NCI-H2227 (cell line): ENCODE data around the gene SARDH.

ENCODE experiments used
- DNase-seq: peaks from one replicate; lab custom pipeline; 2025; ENCODE audit not compliant: unreplicated experiment; lab: John Stamatoyannopoulos, UW

Gene SARDH

DNA sequence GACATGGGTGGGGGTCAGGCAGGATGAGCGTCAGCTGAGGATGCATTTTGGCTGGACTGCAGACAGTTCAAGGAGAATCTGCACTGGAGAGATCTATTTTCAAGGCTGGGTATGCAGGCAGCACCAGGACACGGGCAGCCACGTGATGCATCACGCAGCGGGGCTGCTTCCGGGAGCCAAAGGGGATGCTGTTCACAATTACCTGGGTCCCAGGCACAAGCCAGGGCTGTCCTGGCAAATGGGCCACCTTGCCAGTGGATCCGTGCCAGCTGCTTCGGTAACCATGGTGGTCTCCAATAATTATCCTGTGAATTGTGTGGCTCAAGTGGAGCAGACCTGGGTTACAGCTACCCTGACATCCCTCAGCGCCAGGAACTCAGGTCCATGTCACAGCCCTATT is 84.5 kb downstream of the SARDH start:
- DNase-seq, result no peak

DNA sequence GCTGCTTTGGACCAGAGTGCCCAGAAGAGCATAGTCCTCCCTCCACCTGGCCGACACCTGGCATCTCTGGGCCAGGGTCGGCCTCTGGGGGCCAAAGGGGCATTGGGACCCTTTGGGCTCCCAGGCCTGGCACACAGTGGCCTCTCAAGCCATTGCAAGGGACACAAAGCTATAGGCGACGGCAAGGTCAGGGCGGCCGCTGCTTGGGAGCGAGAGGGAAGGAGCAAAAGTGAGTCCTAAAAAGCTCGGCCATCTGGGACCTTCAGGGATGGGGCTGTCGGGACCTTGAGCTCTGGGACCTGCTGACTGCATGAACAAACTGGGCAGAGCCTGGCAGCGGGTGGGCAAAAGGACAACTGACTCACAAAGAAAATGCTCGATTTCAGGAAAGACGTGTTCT is 88.1 kb downstream of the SARDH start:
- DNase-seq, result no peak

DNA sequence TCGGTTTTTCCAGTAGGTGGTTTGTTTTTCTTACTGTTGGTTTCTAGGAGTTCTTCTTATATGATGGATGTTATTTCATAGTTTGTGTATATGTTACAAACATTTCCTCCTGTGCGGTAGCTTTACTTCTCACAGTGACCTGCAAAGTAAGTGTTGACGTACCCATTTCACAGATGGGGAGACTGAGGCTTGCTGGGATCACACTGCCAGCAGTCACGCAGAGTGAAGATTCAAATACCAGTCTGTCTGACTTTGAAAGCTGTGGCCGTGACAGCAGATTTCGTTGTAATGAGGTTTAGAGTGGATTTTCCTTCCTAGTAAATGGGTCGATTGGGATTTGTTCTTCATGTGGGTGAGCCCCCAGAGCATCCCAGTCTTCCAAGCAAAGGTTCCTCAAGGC is 89.0 kb downstream of the SARDH start:
- no peak for DNase-seq

DNA sequence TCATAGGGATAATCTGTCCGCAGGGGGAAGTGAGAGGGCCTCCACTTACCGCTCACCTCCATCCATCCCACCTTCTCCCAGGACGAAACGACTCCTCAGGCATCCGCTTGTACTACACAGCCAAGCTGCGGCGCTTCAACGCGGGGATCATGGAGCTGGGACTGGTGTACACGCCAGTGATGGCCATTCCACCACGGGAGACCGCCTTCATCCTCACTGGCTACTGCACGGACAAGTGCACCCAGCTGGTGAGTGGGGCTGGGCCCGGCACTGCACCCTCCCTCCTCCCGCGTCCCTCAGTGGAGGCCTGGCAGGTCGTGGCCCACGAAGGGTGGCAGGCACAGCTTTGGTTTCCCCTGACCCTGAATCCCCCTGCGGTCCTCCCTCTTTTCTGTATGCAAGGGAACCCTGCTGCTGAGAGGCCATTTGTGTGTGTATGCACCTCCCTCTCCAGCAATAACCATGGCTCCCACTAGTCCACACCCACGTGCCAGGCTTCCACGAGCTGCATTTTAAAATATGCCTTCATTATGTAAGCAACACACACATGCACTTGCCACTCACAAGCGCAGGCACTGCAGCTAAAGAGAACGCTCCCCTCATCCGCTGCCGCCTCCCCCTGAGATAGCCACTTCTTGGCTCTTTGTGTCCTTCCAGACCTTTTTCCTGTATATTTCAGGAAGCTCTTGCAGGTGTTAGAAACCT is 90.2 kb downstream of the SARDH start:
- DNase-seq, result no peak

DNA sequence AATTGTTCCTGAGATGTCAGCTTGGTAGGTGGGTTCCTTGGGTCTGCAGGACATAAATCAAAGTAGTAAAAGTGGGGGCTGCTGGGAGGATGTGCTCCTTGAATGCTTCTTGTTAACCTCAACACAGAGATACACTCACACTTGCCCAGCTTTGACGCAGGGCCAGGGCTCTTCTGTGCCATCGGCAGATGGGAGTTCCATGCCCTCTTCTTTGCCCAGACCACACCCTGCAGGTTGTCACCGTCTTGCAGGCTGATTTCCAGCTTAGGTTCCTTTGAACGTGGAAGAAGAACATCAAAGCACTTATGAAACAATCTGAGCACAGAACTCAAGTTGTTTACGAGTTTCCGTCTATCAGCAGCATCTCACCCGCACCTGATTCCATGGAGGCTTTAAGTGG is 91.0 kb downstream of the SARDH start:
- DNase-seq, result no peak

DNA sequence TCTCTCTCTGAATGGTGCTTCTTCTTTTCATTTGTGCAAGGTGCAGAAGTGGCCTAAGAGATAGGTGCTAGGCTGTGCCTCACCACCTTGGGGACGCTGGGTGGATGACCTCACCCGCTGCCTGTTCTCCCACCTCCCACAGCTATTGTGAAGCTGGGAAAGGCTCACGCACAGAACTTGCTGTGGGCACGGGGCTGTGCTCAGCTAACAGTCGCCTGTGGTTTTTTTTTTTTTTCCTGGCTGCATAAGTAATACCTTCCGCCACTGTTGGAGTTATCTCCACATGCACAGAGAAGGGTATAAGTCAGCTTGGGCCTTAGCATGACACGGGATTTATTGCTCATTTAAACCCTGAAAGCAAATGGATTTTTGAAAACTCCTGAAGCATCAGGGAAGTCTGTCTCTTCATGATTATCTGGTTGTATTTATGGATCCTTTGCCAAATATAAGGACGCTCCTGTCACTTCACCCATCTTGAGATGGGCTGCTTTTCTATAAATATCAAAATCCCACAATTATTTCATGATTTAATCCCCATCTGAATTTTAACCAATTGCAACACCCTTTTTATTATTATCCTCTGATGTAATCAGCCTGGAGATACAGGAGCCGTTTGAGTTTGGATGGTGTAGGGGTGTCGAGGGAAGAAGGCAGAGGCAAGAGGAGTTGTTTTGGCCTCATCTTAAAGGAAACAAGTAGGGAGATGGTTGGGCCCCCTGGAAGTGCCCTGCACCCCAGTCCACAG is 93.0 kb downstream of the SARDH start:
- no peak for DNase-seq

DNA sequence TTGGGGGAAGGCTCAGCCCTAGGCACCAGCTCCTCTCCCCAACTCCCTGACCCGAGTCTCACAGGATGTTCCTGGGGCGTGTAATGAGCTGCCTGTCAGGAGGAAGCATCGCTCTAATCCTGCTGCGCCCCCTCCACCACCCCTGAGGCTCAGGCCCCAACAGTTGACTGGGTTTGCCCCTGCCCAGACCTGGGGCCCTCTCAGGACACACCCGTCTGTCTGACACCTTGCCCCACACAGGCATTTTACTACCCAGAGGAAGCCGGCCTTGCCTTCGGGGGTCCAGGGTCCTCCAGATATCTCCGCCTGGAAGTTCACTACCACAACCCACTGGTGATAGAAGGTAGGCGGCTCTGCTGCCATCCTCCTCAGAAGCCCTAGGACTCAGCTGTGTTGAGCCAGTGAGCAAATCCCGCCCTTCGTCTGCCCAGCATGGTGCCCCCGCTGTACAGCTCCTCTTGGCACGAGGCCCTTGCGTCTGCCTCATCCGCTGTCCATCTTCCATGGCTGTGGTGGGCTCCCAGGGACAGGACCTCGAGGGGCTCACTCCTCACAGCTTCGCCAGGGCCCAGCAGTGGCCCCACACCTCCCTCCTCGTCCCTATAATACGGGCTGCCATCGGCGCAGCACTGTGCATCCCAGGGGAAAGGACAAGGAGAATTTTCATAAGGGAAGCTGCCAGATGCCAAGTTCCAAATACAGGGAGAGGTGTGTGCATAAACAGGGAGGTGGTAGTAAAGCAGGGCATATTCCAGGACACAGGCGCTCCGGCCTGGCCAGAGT is 94.0 kb downstream of the SARDH start:
- no peak for DNase-seq

DNA sequence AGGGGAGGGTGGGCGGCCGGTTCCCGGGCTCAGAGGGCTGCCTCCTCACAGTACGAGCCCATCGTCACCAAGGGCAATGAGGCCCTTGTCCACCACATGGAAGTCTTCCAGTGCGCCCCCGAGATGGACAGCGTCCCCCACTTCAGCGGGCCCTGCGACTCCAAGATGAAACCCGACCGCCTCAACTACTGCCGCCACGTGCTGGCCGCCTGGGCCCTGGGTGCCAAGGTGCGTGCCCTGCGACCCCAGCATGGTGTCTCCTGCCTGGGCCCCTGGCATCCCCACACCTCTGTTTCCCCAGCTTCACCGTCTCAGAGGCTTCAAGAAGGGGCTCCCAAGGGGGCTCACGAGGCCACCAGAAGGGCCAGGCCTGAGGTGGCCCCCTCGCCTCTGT is 94.8 kb downstream of the SARDH start:
- no peak for DNase-seq

DNA sequence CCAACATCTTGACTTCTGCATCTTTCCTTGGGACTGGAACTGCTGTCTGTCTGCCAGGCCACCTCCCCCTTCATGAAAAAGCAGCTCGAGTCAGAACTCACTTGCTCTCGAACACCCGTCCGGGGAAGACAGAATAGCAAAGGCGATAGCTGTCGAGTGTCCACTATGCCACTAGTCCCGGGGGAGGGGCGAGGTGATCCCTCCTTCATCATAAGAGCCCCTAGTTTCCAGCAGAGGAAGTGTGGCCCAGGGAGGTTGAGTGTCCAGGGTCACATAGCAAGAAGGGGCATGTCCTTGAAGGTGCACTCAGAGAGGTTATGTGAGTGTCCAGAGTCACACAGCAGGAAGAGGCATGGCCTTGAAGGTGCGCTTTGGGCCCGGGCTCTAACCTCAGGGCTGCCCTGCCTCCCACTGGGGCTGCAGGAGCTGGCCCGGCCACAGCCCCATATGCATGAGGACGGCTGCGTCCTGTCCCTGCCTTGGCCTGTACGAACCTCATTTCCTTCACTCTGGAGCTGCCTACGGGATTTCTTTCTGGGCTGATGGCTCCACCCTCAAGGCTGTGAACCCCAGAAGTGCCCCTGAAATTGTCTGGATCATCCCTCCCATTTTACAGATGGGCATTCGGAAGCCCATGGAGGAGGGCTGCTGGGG is 95.3 kb downstream of the SARDH start:
- DNase-seq, result no peak

DNA sequence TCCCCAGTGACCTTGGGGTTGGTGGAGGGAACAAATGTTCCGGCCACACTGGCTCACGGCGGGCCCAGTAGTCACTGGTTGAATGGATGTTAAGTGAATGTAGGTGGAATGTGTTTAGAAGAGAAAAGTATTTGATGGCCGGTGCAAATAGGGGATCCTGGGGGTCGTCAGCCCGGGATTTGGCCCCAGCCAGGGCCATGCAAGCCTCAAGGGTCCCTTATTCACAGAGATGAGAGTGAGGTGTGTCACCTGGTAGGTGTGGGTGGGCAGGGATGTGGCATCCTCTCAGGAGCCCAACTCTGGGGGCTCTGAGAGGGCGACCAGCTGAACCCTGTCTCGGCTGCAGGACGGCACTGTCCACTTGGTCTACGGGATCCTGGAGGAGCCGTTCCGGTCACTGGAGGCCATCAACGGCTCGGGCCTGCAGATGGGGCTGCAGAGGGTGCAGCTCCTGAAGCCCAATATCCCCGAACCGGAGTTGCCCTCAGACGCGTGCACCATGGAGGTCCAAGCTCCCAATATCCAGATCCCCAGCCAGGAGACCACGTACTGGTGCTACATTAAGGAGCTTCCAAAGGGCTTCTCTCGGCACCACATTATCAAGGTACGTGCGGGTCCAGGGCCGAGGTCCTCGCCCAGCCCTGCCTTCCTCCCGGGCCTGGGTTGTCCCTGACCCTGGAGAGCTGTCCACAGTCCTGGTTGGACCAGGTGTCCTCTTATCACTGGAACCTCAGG is 96.1 kb downstream of the SARDH start:
- no peak for DNase-seq

DNA sequence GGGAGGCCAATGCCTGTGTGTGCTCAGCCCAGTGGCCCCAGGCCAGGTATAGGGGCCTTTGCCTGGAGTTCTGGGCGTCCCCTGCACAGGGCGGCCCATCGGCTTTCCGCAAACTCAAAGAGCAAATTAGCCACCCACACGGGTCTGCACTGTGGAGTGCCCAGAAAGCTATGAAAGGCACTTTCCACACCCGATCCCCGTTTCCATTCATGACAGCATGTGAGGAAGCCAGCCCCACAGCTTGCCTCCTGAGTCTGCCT is 96.8 kb downstream of the SARDH start:
- no peak for DNase-seq

DNA sequence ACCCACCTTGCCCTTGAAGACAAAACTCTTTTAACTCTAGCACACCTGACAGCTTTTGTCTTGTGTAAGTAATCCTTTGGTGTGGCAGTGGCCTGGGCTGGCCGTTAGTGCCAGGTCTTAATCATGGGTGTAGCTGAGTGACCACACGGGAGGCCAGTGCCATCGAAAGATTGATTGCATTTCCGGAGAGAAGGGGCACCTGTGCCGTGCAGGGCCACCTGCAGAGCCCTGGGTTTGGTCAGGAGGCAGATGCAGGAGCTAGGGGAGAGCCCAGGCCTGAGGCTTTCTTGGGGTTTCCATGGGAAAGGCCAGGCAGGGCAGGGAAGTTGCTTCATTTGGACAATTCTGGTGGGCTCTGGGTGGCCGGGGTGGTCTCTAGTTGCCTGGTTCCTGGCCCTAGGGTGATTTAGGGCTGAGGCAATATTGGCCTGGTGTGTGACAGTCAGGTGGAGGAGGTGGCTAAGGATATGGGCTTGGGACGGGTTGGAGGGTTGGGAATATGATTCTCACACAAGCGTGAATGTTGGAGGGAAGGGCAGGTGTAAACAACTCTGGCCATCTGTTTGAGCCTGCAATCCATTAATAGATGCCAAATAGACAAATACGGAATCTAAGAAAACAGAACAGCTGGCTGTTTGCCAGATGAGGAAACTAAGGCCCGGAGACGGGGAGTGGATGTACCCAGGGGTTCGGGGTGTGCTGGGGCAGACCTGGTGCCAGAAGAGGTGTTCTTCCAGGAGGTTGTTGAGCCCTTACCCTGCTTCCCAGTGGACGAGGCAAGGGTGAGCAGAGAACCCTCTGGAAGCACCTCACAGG is 97.4 kb downstream of the SARDH start:
- no peak for DNase-seq

DNA sequence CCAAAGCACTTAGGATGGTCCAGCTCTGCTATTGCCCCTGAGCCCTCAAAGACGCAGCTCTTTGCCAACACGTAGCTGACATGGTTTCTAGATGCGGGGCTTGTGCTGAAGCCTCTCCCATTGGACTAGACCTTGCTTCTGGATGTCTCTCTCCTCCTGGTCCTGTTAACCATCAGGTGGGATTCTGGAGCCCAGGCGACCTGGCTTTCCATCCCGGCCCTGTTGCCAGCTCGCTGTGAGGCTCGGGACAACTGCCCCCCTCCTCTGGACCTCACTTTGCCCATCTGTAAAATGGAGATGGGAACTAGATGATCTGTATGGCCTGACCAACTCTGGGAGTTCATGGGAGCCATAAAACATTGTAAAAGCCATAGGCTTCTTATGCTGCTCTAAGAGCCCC is 98.0 kb downstream of the SARDH start:
- no peak for DNase-seq

DNA sequence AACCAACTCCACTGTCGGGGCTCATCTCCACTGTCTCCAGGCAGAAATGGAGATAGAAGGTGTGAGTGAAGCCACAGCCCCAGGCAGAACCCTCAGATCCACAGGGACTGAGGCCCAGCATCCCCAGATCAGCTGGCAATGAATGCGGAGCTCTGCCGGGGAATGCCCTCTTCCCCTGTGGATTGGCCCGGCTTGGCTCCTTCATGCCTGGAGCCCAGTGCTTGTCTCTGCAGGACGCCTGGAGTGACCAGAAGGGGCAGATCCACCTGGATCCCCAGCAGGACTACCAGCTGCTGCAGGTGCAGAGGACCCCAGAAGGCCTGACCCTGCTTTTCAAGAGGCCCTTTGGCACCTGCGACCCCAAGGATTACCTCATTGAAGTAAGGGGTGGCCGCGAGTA is 98.5 kb downstream of the SARDH start:
- DNase-seq, result no peak

DNA sequence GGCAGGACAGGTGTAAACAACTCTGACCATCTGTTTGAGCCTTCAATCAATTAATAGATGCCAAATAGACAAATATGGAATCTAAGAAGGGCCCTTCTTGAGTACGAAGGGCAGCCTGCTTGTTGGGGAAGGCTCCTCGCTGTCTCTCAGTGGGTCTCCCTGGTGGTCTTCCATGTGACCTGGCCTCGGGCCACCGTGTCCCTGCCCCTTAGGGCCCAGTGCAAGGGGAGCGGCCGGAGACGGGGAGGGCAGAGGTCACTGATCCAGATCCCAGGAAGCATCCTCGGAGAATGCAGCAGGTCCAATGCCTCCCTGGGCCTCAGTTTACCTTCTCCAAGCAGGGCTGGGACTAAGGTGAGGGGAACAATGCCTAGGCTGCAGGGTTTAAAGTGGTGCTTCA is 99.4 kb downstream of the SARDH start:
- no peak for DNase-seq

DNA sequence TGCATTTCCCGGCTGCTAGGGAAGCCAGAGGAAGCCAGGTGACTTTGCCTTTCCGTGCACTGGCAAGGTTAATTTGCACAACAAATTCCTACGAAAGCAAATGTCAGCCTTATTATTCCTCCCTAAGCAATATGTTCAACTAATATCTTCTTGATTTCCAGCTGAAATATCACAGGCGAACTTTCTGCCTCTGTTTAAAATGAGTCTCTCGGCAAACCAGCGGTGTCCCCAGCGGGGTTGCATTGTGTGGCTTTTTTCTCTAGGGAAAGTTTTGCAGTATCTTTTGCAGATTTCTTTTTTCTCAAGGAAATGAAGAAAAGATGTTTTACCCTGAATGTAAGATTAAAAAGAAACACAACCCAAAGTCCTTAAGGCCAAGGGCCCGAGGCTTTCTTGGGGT is 100.1 kb downstream of the SARDH start:
- DNase-seq, result no peak

DNA sequence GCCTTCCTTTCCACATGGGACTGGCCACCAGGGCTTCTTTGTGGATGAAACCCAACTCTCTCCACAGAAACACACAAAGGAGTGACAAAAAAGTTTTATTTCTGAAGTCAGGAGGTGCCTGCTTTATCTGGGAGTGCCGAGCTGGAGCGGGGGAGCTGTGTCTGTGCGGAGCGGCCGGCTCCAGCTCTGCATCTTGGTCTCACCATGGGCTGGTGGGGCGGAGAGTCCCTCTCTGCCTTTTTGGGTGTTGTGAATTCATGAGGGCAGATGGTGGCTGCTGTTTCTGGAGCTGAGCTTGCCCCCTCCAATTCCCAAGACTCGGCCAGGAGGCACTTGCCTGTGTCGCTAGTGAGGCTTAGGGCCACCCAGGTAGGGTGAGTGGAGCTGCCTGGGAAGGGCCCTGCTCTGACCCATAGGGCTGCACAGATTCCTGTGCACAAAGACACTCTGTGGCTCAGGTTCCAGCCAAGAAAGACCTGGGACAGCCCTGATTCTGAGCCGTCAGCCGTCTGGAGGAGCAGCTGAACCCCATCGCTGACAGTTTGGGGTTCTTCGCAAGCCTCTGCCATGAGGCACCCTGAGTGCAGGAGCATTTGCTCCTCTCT is 100.6 kb downstream of the SARDH start:
- no peak for DNase-seq

DNA sequence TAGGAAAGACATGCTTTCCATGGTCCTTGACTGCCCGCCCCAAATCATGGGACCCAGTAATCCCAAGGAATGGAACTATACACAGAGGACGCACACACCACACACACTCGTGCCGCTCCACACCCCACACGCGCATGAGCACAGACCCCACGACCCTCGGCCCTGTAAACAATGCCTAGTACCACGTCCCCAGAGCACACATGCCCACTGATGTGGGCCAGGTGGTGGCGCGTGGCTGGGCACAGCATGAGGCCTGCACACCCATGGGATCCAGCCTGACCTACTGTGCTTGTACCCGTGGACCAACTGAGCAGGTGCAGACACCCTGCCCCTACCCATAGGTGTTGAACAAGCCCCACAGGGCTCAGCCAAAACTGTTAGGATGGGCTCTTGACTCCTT is 101.2 kb downstream of the SARDH start:
- DNase-seq, result no peak

DNA sequence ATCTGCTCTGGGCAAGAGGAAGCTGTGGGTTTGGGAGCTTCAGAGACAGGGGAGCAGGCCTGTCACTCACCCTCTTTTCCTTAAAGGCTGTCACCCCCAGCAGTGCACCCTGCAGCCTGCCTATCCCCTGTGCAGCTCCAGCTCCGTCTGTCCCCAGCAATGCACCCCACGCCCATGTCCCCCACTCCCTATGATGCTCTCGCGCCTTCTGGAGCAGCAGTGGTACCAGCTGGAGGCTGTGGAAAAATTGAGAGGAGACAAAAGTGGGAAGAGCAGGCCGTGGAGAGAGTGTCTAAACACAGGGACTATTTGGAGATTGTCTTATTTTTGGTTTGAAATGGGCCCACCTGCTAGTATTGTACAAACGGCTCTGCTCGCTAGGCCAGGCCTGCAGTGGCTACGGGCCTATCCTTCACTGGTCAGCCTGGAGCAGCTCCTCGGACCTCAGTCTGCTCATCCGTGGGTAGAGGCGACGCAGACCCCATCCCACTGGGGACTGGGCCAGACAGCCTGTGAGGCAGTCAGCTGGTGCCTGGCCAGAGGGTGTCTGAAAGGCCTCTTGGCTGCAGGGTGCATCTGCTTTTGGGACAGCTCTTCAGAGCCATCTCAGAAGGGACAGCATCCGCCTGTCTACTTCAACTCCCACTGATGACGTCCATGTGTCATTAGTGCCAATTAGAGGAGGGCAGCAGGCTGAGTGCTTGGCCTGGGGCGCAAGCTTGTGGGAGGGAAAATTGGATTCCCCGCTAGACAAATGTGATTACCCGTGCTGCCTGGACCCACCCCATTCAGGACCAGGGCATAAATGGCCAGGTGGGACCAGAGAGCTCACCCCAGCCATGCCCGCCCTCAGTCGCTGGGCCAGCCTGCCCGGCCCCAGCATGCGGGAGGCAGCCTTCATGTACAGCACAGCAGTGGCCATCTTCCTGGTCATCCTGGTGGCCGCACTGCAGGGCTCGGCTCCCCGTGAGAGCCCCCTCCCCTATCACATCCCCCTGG is 102.3 kb downstream of the SARDH start, which contains the start of gene DBH:
Gene DBH (plus strand): TSS at position 831 of the 999 bp plus-strand sequence. CDS start 9 bp downstream, at position 840.
- no peak for DNase-seq
